Kidney glomerular epithelial cell (primary cell): Measurements from ENCODE around the gene SRCIN1.

ENCODE experiments used
- DNase-seq: peaks from one replicate; lab custom pipeline; 2025; lab: John Stamatoyannopoulos, UW

SRCIN1 gene

GRCh38 chr17:38616361-38616760 lies 10.6 kb upstream of the SRCIN1 start:
- no peak for DNase-seq

GRCh38 chr17:38613981-38614779 lies 8.4 kb upstream of the SRCIN1 start:
- DNase-seq: no peak

DNA sequence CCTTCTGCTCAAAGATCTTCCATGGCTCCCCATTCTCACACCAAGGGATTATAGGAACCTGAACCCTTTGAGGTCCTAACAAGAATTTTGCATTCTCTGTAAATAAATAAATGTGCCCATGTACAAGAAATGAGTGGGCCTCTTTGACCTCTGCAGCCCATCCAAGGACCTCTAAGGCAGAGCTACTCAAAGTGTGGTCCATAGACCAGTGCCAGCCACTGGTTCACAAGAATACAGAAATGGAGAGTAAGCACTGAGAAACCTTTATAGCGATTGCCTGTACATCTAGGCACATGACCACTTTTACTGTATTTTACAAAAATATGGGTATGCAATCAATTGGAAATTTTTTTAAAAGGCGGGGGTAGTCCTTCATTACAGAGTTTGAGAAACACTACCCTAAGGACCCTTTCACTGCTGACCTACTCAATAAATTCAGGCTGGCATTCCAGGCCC lies 7.8 kb upstream of the SRCIN1 start:
- DNase-seq: no peak

DNA sequence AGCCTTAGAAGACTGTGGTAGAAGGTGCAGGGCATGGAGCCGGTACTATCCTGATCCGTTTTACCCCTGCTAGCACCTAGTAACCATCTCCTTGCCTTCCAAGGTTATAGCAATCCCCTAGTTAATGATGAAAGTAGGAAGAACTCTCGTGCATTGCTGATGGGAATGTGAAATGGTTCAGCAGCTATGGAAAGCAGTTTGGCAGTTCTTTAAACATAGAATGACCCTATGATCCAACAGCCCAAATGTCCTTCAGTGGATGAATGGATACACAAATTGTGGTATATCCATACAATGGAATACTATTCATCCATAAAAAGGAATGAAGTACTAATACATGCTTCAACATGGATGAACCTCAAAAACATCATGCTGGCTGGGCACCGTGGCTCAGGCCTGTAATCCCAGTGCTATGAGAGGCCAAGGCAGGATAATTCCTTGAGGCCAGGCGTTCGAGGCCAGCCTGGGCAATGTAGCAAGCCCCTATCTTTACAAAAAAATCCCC lies 6.2 kb upstream of the SRCIN1 start:
- DNase-seq: no peak

DNA sequence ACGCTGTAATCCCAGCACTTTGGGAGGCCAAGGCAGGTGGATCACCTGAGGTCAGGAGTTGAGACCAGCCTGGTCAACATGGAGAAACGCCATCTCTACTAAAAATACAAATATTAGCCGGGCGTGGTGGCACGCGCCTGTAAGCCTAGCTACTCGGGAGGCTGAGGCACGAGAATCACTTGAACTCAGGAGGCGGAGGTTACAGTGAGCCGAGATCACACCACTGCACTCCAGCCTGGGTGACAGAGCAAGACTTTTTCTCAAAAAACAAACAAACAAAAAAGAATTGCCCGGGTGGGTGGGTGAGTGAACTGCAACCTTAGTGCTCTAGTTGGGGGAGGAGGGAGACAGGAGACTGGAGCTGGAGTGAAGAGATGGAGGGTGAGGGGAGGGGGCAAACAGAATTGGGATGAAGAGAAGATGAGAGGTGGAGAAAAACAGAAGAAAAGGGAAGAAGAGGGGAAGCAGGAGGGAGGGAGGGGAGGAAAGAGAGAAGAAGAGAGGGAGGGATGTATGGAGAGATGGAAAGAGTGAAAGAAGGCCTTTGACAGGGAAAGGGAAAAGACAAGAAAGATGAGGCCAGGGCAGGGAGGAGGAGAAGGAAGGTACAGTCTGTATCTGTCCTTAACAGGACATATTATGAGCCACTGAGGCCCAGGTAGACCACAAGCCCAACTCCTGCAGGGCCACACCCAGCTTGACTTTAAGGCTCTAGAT lies 5.5 kb upstream of the SRCIN1 start:
- no peak for DNase-seq

- DNase-seq: no peak
Observed at GRCh38 chr17:38609280-38610031, 3.7 kb upstream of the SRCIN1 start.

- no peak for DNase-seq
Observed at GRCh38 chr17:38608648-38609047, 2.9 kb upstream of the SRCIN1 start.

DNA sequence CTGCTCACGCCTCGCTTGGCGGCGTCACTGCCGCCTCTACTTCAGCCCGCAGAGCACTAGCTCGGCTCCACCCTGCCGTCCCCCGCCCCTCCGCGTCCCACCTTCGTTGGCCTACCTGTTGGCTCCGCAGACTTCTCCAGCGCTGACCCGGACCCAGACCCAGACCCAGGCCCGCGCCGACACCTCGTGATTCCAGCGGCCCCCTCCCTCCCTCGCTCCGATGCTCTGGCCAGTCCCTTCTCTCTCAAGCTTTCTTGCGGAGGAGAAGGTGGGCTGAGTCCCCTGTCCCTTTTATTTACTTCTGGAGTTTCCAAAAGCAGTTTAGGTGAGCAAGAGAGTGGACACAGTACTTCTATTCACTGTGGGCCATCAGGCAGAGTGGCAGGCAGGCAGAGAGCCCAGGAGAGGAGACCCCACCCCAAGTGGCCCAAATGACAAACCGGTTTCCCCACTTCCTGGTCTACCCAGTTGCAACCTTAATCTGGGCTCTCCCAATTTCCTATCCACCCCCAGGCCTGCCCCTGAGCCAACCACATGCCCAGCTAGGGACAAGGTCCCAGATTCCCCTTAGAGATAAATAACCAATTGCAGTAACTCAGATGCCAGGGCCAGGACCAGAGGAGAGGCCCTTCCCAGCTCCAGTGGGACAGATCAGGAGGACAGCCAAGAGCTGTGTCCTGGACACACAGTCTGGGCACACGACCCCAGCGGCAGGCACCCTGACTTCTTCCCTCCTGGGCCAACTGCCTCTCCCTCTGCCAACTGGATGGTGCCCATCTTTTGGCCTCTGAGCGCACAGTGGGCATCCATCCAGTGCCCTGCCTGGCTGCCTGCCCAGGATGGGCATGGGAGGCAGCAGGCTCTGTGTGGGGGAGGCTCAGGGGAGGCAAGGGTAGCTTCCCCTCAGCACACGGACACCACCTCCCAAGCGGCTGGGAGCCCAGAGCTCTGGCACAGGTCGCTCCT lies 1.2 kb upstream of the SRCIN1 start:
- no peak for DNase-seq

- no peak for DNase-seq
Observed at GRCh38 chr17:38605411-38605840, 326 bp downstream of the SRCIN1 start.

GRCh38 chr17:38604479-38605403 lies 1.0 kb downstream of the SRCIN1 start:
- no peak for DNase-seq

GRCh38 chr17:38603786-38604478 lies 1.8 kb downstream of the SRCIN1 start:
- DNase-seq: no peak

DNA sequence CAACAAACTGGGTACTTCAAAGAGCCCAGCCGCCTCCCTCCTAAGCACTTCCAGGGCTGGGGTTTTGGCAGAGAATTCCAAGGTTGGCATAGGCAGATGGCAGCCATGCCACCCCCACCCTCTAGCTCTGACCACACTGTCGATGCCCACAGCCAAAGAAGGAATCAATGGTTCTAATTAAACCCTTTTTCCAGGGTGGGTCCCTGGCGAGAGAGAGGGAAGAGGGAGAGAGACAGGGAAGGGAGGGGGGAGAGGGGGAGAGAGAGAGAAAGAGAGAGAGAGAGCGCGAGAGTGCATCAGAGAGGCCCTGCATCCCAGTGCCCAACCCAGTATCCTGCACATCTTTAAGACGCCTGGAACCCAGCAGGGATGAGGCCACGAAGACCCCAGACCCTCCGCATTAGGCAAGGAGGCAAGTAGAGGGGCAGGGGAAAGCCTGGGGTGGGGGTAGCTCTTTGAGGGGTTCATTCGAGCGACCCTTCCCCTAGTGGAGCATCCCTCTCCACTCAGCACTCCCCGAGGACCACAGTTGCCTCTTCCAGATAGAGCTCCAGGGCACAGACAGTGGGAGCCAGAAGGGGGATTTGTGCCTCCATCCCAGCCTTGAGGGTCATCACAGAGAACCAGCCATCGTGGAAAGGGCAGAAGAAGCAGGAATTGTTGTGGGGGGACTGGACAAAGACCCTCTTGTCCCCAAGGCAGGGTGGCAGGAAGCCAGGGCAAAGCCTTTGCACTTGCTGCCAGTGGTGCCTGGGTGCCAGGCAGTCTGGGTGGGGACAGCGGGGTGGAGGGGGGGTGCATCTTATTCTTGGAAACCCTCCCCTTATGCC lies 2.6 kb downstream of the SRCIN1 start:
- no peak for DNase-seq

DNA sequence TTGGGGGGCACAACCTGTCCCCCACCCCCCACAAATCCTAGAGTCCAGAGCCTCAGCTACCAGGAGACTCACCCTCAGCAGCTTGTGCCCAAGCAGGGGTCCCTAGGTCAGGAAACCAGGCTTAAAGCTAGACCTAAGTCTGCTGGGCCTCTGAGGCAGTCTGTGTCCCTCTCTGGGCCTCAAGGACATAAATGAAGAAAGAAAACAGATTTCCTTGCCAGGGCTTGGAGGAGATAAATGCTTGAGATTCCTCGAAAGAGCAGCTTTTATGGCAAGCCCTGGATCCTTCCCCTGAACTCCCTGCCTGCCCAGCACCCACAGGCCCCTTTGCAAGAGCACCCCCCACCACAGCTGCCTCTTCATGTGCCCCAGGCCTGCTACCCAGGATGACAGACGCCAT lies 3.3 kb downstream of the SRCIN1 start:
- no peak for DNase-seq

GRCh38 chr17:38601539-38602351 lies 4.0 kb downstream of the SRCIN1 start:
- DNase-seq: no peak

DNA sequence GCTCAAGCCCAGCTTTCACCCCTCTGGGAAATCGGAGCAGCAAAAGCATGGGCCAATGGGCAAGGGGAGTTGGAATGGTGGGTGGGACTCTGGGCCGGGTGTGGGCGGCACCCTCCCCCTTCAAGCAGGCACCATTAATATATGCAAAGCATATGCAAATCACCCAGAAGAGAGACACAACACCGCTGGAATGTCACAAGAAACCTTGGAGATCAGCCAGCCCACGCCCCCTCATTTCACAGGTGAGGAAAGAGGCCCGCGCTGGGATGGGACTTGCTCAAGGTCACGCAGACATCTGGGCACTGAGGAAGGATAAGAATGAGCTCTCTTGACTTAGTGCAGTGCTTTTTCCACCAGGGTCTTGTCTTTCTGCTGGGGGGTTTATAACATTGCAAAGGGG lies 4.8 kb downstream of the SRCIN1 start:
- DNase-seq: no peak

- DNase-seq: no peak
Observed at GRCh38 chr17:38600416-38600815, 5.3 kb downstream of the SRCIN1 start.

GRCh38 chr17:38599398-38599856 lies 6.3 kb downstream of the SRCIN1 start:
- no peak for DNase-seq

GRCh38 chr17:38598995-38599394 lies 6.8 kb downstream of the SRCIN1 start:
- DNase-seq: no peak
